NT2/D1 (cell line): ENCODE results near the gene LASP1NB.
"Not testable (repeated sequence)": the region's sequence is repeated elsewhere in the genome, so short reads cannot be mapped to it uniquely, and the experiment has no call there.

Experiments used
- YY1 ChIP-seq: IDR thresholded peaks from 2 replicates; pipeline ENCODE4 v1.6.1; 2011; ENCODE audit not compliant: insufficient read length, insufficient read depth
- ZNF274 ChIP-seq: IDR thresholded peaks from 2 replicates; pipeline ENCODE4 v1.6.1; 2011; ENCODE audit warnings: mild to moderate bottlenecking, low read depth, low read length

DNA sequence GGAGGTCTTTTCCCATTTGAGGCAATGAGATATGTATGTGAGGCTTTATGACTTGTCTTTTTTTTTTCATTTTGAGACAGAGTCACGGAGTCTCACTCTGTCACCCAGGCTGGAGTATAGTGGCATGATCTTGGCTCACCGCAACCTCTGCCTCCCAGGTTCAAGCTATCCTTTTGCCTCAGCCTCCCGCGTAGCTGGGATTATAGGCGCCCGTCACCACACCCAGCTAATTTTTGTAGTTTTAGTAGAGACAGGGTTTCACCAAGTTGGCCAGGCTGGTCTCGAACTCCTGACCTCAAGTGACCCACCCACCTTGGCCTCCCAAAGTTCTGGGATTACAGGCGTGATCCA, 13.7 kb upstream of the LASP1NB start:
- TF ChIP-seq ZNF274, YY1: not testable (repeated sequence)
